Activated CD8-positive, alpha-beta memory T cell treated with anti-CD3 and anti-CD28 coated beads for 1 hour (primary cell): Measurements from ENCODE around the gene CFAP20DC.
"Not testable (repeated sequence)": the region's sequence is repeated elsewhere in the genome, so short reads cannot be mapped to it uniquely, and the experiment has no call there.

ENCODE experiments used
- DNase-seq, 2 donors: peaks; one replicate each; pipeline ENCODE4 v3.0.0-alpha.2; 2020; ENCODE audit warnings: low read depth in 1 of 2; ENCODE audit errors: extremely low read depth in 1 of 2

CFAP20DC gene

GRCh38 chr3:58806551-58807244, 243.1 kb downstream of the CFAP20DC start:
- DNase-seq, result not testable (repeated sequence)

- DNase-seq, result no peak
Observed at GRCh38 chr3:58804914-58805313, 244.9 kb downstream of the CFAP20DC start.

- no peak for DNase-seq
Observed at GRCh38 chr3:58801541-58801940, 248.3 kb downstream of the CFAP20DC start.

- no peak for DNase-seq
Observed at GRCh38 chr3:58800940-58801339, 248.9 kb downstream of the CFAP20DC start.

GRCh38 chr3:58800032-58800431, 249.8 kb downstream of the CFAP20DC start:
- no peak for DNase-seq

GRCh38 chr3:58799271-58799670, 250.6 kb downstream of the CFAP20DC start:
- DNase-seq, result no peak

GRCh38 chr3:58798312-58798711, 251.5 kb downstream of the CFAP20DC start:
- no peak for DNase-seq

GRCh38 chr3:58794750-58795149, 255.1 kb downstream of the CFAP20DC start:
- DNase-seq, result no peak

GRCh38 chr3:58793938-58794337, 255.9 kb downstream of the CFAP20DC start:
- DNase-seq, result no peak

GRCh38 chr3:58792921-58793451, 256.8 kb downstream of the CFAP20DC start:
- no peak for DNase-seq

GRCh38 chr3:58789385-58789784, 260.4 kb downstream of the CFAP20DC start:
- no peak for DNase-seq

- no peak for DNase-seq
Observed at GRCh38 chr3:58784888-58785287, 264.9 kb downstream of the CFAP20DC start.

GRCh38 chr3:58784425-58784824, 265.4 kb downstream of the CFAP20DC start:
- no peak for DNase-seq

GRCh38 chr3:58783845-58784244, 266.0 kb downstream of the CFAP20DC start:
- DNase-seq, result no peak

- no peak for DNase-seq
Observed at GRCh38 chr3:58779934-58780333, 269.9 kb downstream of the CFAP20DC start.

GRCh38 chr3:58776231-58776630, 273.6 kb downstream of the CFAP20DC start:
- DNase-seq, result no peak

GRCh38 chr3:58772462-58772861, 277.4 kb downstream of the CFAP20DC start:
- no peak for DNase-seq

GRCh38 chr3:58769065-58769464, 280.8 kb downstream of the CFAP20DC start:
- no peak for DNase-seq

- no peak for DNase-seq
Observed at GRCh38 chr3:58766587-58767282, 283.1 kb downstream of the CFAP20DC start.

GRCh38 chr3:58755150-58755549, 294.7 kb downstream of the CFAP20DC start:
- DNase-seq, result no peak

GRCh38 chr3:58754074-58754473, 295.8 kb downstream of the CFAP20DC start:
- DNase-seq, result no peak

- no peak for DNase-seq
Observed at GRCh38 chr3:58751882-58752567, 297.8 kb downstream of the CFAP20DC start.
